ENCODE measurements around the gene MDFI. TPM values are rescaled to one million over a fixed set of nuclear protein-coding genes. Genes with fewer than 3 reads are reported as not detected.

Gene MDFI
- total RNA-seq, 2 experiments from 2014 or later: not detected

DNA sequence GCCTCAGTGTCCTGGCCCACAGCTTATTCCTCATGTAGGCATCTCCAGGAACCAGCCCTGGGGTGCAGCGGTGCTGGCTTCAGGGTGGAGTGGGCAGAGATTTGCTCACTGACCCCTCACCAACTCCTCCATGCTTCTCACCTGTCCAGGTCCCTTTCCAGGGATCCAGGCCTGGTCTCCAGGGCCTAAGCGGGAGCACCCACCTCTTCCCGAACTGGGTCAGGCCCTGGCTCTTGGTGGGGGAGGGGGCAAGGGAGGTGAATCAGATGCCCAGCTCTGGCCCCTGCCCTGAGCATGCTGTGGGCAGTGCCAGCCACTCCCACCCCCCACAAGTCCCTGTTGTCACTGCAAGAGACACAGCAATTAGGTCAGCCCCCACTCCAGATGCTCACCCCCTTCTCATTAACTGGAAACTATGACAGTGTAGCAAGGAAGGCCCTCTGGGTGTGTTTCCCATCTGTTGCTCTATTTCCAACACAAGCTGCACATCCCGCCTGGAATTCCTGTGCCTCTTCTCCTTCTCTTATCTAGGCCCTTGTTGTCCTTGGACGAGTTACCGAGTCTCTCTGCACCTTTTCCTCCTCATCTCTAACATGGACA, 37.0 kb downstream of the MDFI start:
- no peaks in the 10 kb centered on the region for H3K4me1 Mint-ChIP-seq (ENCODE audit: low read depth)

DNA sequence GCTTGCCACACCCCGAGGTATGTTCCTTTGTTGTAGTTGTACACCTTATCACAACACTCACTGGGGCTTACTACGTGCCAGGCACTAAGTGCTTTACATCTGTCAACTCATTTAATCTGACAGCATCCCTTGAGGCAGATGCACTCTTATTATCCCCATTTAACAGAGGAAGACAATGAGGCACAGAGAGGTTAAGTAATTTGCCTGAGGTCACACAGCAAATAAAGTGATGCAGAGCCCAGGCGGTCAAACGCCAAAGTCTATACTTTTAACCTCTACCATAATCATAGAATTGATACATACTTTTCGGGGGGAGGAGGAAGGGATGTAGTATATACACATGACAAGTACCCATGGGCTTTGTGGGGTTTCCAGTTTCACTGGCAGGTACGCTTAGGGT, 37.7 kb downstream of the MDFI start:
- DNase-seq (no peak), ATAC-seq (ENCODE audit: poor library complexity) (no peak)
- ChIA-PET CTCF (no interaction called here), POLR2A (no interaction called here)
- H3K4me1 Mint-ChIP-seq (ENCODE audit: low read depth): no peaks in the 10 kb centered on the region
- no peaks in the 10 kb centered on the region for H3K36me3 Mint-ChIP-seq (ENCODE audit: low read depth)
- H3K27ac Mint-ChIP-seq: no peak overlapping the region
- no peaks in the 10 kb centered on the region for H3K9me3 Mint-ChIP-seq
- H3K4me3 Mint-ChIP-seq: no peak overlapping the region
- Histone ChIP-seq H3K36me3 (ENCODE audit: insufficient read depth, low read length) (no peaks in the 10 kb centered on the region), H3K27ac (ENCODE audit: low read depth in 1 of 2, low read length in 2 of 2) (no peak overlapping the region), H3K27me3 (ENCODE audit: control insufficient read depth in 1 of 2, insufficient read depth in 2 of 2, low read length in 2 of 2) (peaks cover 5 to 6% of the 10 kb centered on the region in 2 experiments), H3K4me1 (ENCODE audit: insufficient read depth, low read length) (no peaks in the 10 kb centered on the region), H3K4me3 (ENCODE audit: low read length) (no peak overlapping the region), H3K9me3 (ENCODE audit: control insufficient read depth in 1 of 2, insufficient read depth in 1 of 2, low read length in 2 of 2) (no peaks in the 10 kb centered on the region)
- intact Hi-C loops (cut with DNase I, micrococcal nuclease): no loop called here
- peaks cover 26% of the 10 kb centered on the region for H3K27me3 Mint-ChIP-seq
- TF ChIP-seq, protein P1, sequence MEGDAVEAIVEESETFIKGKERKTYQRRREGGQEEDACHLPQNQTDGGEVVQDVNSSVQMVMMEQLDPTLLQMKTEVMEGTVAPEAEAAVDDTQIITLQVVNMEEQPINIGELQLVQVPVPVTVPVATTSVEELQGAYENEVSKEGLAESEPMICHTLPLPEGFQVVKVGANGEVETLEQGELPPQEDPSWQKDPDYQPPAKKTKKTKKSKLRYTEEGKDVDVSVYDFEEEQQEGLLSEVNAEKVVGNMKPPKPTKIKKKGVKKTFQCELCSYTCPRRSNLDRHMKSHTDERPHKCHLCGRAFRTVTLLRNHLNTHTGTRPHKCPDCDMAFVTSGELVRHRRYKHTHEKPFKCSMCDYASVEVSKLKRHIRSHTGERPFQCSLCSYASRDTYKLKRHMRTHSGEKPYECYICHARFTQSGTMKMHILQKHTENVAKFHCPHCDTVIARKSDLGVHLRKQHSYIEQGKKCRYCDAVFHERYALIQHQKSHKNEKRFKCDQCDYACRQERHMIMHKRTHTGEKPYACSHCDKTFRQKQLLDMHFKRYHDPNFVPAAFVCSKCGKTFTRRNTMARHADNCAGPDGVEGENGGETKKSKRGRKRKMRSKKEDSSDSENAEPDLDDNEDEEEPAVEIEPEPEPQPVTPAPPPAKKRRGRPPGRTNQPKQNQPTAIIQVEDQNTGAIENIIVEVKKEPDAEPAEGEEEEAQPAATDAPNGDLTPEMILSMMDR (IDR thresholded peaks at IDR 0.05): no peak

More for the DNA sequence above, 37.0 kb downstream of the MDFI start:
- no peak overlapping the region for H3K4me3 Mint-ChIP-seq
- TF ChIP-seq, protein P1 (IDR thresholded peaks at IDR 0.05): no peak
- peaks cover 6 to 8% of the 10 kb centered on the region in 2 experiments for H3K27me3 ChIP-seq (ENCODE audit: control insufficient read depth in 1 of 2, insufficient read depth in 2 of 2, low read length in 2 of 2)
- no peaks in the 10 kb centered on the region for H3K9me3 Mint-ChIP-seq
- H3K27ac ChIP-seq (ENCODE audit: low read depth in 1 of 2, low read length in 2 of 2): no peak overlapping the region
- H3K27me3 Mint-ChIP-seq: peaks cover 33% of the 10 kb centered on the region
- no peaks in the 10 kb centered on the region for H3K9me3 ChIP-seq (ENCODE audit: control insufficient read depth in 1 of 2, insufficient read depth in 1 of 2, low read length in 2 of 2)
- no peaks in the 10 kb centered on the region for H3K36me3 ChIP-seq (ENCODE audit: insufficient read depth, low read length)
- ChIA-PET POLR2A (no interaction called here), CTCF (interaction anchor here (0.6 kb wide), 1 partner anchor 72 kb away, joined by 3 read pairs; no protein-coding TSS in a partner anchor)
- no peak overlapping the region for H3K4me3 ChIP-seq (ENCODE audit: low read length)
- intact Hi-C loops (cut with DNase I, micrococcal nuclease): no loop called here
- no peak overlapping the region for H3K27ac Mint-ChIP-seq
- no peaks in the 10 kb centered on the region for H3K4me1 ChIP-seq (ENCODE audit: insufficient read depth, low read length)
- H3K36me3 Mint-ChIP-seq (ENCODE audit: low read depth): no peaks in the 10 kb centered on the region
- DNase-seq (no peak), ATAC-seq (ENCODE audit: poor library complexity) (no peak)

- no peak overlapping the region for H3K4me3 Mint-ChIP-seq
- Histone ChIP-seq H3K27ac (ENCODE audit: low read depth in 1 of 2, low read length in 2 of 2) (no peak overlapping the region), H3K9me3 (ENCODE audit: control insufficient read depth in 1 of 2, insufficient read depth in 1 of 2, low read length in 2 of 2) (no peaks in the 10 kb centered on the region), H3K27me3 (ENCODE audit: control insufficient read depth in 1 of 2, insufficient read depth in 2 of 2, low read length in 2 of 2) (peaks cover 4% of the 10 kb centered on the region in 2 experiments), H3K4me1 (ENCODE audit: insufficient read depth, low read length) (no peaks in the 10 kb centered on the region), H3K4me3 (ENCODE audit: low read length) (no peak overlapping the region), H3K36me3 (ENCODE audit: insufficient read depth, low read length) (no peaks in the 10 kb centered on the region)
- TF ChIP-seq, protein P1 (IDR thresholded peaks at IDR 0.05): no peak
- no peaks in the 10 kb centered on the region for H3K36me3 Mint-ChIP-seq (ENCODE audit: low read depth)
- no peaks in the 10 kb centered on the region for H3K9me3 Mint-ChIP-seq
- no peak for ATAC-seq (ENCODE audit: poor library complexity)
- CTCF ChIA-PET: no interaction called here
- no peak for DNase-seq
- H3K27me3 Mint-ChIP-seq: peaks cover 24% of the 10 kb centered on the region
- H3K27ac Mint-ChIP-seq: no peak overlapping the region
- H3K4me1 Mint-ChIP-seq (ENCODE audit: low read depth): no peaks in the 10 kb centered on the region
- intact Hi-C loops (cut with DNase I, micrococcal nuclease): no loop called here
- POLR2A ChIA-PET: no interaction called here
These were observed 38.2 kb downstream of the MDFI start for GRCh38 chr6:41676431-41676830.

Data from CD4-positive, alpha-beta T cell (primary cell).